Activated CD8-positive, alpha-beta memory T cell treated with anti-CD3 and anti-CD28 coated beads, Interleukin-2, amount 50 U/mL, for 48 hours (primary cell): Measurements from ENCODE around the gene PTGR3.

Source experiments
- DNase-seq: peaks from one replicate; pipeline ENCODE4 v3.0.0-alpha.2; 2020

Gene PTGR3

DNA sequence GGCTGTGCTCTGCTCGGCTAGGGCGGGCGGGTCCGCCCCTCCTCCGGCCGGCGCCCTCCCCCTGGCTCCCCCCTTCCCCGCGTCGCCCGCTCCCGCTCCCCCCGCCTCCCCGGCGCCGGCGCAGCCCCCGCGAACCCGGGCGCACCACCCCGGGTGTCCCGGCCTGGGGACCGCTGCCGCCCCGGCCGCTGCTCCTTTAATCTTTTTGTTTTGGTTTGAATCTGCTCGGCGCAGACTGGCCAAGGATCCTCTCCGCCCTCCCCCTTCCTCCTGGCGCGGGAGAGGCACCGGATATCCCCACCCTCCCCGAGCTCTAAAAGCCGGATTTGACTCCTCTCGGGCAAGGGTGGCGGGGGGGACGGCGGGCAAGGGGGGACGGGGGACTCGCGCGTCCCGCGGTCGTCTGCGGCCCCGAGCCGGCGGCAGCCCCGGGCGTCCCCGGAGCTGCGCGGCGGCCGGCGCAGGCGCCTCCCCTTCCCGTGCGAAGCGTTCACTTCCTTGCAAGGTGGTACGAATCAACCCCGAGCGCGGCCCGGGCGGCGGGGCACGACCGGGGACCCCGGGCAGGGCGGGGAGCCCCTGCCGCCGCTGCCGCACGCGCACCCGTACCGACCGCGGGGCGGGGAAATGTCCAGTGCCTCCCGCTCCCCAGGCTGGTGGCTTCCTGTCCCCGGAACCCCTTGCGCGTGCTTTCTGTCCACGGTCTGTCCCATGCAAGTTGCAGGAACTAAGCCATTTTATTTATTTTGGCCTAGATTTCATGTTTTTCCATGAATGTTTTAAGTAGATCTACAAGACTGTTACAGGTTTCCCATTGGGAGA lies at the start of gene PTGR3:
Gene PTGR3, minus strand, starts transcription at position 11 of the 822 bp plus-strand sequence. CDS start 81 bp downstream, outside the sequence.
- DNase-seq: peak; percentile 85

- no peak for DNase-seq
These were observed 48.7 kb upstream of the PTGR3 start for GRCh38 chr18:75257605-75258004.

- DNase-seq: no peak
These were observed 47.4 kb upstream of the PTGR3 start for GRCh38 chr18:75256376-75256775.

GRCh38 chr18:75255094-75255493 lies 46.2 kb upstream of the PTGR3 start:
- DNase-seq: no peak

DNA sequence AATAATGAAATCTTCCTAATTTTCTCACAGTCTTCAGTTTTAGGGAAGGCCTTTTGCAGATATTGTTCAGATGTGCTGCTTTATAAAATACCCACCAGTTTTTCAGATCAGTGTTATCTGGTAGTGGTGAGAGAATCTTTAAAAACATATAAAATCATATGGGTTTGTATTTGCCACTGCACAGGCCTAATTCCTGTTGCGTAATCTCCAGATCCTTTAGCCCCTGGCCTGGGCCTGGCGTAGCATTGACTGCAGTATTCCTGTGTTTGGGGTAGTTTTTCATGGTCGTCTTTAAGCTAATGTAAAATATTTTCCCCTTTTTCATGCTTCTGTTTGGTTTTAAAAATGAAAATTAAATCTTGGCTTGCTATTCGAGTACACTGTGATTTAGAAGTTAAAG lies 44.8 kb upstream of the PTGR3 start:
- DNase-seq: no peak

DNA sequence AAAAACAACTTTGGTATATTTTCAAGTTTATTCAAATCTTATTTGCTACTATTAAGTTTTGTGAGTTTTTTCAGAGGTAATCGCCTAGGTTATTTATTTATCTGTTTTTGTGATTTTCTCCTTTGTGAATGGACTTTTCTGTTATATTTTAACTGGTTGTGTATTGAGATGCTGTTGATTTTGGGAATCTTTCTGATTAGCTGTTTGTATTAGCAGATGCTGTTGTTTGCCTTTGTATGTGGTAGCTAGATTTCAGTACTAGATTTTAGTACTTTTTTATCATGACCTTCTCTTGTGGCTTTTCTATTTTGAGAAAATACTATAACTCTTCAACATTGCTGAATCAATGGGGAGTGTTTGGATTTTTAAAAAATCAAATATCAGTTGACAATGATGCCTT lies 44.1 kb upstream of the PTGR3 start:
- no peak for DNase-seq

- DNase-seq: no peak
These were observed 43.2 kb upstream of the PTGR3 start for GRCh38 chr18:75252136-75252535.

- DNase-seq: no peak
These were observed 42.5 kb upstream of the PTGR3 start for GRCh38 chr18:75251466-75251865.

DNA sequence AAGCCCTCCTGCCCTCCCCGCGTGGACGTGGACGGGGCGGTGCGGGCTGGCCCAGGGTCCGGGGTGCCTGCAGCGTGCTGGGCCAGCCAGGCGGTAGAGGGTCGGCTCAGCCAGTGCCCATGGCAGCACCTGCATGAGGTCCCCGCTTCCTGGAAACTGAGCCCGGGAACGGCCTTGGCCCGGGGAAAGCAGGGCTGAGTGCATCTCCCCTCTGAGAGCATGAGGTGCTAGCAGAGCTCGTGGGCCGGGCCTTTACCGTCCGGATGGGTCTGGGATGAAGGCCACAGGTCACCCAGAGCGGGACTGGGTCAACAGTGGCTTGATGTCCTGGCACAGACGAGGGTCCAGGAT lies 41.5 kb upstream of the PTGR3 start:
- no peak for DNase-seq

DNA sequence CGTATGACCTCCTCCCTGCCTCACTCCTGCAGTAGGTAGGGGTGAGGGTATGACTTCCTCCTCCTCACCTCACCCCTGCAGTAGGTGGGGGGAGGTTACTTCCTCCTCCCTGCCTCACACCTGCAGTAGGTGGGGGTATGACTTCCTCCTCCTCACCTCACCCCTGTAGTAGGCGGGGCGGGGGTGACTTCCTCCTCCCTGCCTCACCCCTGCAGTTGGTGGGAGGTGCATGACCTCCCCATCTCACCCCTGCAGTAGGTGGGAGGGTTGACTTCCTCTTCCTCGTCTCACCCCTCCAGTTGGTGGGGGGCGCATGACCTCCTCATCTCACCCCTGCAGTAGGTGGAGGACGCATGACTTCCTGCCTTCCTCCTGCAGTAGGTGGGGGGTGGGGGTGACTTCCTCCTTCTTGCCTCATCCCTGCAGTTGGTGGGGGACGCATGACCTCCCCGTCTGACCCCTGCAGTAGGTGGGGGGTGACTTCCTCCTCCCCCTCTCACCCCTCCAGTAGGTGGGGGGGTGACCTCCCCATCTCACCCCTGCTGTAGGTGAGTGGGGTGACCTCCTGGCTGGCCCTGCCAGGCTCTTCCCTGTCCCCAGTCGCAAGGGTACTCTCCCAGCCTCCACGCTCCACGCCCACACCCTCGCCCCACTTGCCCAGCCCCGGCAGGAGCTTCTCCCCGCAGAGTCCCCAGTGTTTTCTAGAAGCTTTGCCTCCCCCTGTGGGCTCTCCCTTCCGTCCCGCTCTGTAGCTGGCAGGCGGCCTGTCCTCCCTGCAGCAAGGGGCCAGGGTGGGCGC lies 40.9 kb upstream of the PTGR3 start:
- DNase-seq: no peak

GRCh38 chr18:75249175-75249518 lies 40.2 kb upstream of the PTGR3 start:
- DNase-seq: no peak

GRCh38 chr18:75248426-75249174 lies 39.7 kb upstream of the PTGR3 start:
- DNase-seq: no peak

DNA sequence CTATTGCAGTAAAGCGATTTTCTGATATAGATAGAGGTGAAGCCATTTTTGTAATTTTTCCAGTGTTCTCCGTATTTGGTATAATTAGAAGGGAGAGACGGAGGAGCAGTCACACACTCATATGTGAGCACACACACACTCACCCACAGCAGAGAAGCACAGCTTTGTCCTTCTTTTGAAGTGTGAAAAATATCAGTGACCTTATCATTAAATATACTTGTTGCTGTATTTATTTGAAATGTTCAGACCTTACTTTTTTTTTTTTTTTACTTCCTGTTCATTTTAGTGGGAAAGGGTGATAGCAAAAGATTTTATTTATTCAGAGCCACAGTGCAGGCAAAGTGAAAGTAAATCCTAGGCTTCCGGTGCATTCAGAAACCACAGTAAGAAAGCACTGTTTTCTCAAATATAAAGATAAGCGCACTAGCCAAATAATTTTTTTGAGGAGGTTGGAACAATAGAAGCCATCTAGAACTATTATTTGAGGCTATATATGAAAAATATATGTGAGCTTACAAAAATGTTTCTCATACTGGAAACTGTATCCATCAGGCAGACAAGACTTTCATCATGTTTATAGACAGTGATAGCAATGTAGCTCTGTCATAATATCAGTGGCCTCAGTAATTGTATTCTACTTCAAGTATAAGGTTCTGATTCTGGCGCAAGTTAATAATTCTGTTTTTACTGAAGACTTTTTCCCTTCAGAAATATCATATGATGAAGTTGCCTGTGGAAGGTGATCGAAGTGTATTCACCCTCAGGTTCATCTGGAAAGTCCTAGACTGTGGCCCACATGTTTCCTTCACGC lies 38.9 kb upstream of the PTGR3 start:
- DNase-seq: no peak

DNA sequence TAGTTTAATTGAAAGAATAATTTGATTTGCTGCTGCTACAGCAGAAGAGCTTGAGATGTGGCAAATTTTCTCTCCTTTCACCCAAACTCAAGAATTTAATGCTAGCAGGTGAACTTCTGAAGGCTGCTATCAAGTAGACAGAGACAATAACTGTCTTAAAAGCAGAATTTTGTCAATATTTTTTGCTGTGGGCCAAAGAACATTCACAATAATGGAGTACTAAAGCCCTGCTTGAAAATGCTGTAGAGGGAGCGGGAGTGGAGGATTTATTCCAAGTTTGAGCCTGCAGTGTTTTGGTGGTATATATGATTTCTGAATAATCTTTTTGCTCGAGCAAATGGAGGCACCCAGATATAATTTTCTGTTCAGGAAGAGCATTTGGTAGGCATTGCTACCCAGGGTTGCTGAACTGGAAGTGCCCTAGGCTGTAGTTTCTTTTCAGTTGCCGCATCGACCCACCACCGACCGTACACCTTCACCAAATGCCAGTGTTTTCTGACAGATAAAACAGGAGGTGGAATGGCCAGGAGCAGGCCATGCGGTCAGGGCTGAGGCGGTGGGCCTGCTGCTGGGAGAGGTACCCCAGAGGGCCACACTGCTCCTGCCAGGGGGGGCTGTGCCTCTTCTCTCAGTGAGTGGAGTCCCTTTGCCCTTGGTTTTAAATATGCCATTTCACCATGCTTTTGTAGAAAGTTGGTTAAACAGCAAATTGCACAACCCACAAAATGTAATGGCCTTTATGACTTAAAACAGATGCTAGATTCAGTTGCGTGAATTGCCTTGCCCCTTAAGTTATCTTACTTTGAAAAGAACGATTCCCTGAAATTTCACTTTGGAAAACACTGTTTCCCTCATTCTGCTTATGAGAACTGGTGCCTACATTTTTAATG lies 38.0 kb upstream of the PTGR3 start:
- DNase-seq: no peak

GRCh38 chr18:75244351-75245313 lies 35.7 kb upstream of the PTGR3 start:
- no peak for DNase-seq

DNA sequence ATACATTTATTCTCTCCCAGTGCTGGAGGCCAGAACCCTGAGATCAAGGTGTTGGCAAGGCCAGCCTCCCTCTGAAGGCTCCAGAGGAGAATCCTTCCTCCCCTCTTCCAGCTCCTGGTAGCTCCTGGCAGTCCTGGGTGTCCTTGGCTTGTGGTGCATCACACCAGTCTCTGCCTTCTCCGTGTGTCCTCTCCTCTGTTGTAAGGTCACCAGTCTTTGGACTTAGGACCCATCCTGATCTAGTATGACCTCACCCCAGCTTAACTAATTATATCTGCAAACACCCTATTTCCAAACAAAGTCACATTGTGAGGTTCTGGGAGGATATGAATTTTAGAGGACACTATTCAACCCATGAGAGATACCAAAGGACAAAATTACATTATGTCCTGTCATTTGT lies 32.8 kb upstream of the PTGR3 start:
- DNase-seq: no peak

GRCh38 chr18:75240433-75240832 lies 31.5 kb upstream of the PTGR3 start:
- DNase-seq: no peak

- no peak for DNase-seq
These were observed 29.8 kb upstream of the PTGR3 start for GRCh38 chr18:75238786-75239185.

DNA sequence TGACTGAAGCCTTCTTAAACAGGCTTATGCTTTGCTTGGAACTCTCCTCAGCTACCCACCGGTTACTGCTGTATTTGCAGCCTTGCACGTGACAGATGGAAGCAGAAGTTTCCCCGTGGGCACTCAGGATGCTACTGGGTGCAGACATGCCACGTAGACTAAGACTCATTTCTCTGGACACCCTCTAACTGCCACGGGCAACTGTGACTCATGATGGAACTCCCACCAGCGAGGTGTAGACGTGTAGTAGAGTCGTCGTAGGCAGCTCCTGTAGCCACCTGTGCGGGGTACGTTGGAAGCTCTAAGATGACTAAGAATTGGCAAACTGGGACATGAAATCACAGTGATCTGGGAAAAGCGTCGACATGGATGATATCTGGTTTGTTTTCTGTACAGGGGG lies 29.2 kb upstream of the PTGR3 start:
- DNase-seq: no peak

GRCh38 chr18:75235896-75236295 lies 27.0 kb upstream of the PTGR3 start:
- DNase-seq: no peak

DNA sequence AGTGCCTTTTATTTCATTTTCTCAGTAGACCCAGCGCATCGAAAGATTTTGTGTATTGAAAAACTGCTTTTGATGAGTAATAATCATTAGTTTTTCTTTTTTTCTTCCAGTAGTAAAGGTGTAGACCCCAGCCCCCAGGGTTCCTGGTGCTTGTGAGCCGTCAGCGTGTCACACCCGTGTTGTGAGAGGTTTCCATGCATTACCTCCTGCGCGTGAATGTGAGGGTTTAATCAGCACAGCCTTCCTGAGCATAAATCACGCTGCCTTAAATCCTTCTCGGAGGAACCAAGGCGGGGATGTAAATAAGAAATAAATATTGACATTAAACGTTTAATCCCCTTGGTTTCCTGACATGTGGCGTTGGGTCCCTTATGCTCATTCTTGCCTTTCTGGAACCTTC lies 26.0 kb upstream of the PTGR3 start:
- no peak for DNase-seq
